H9 (cell line): Measurements from ENCODE around the gene NPAS3. TPM values are rescaled to one million over a fixed set of nuclear protein-coding genes. Genes with fewer than 3 reads are reported as not detected.

Experiments
- DNase-seq: peaks from one replicate; pipeline ENCODE4 v3.0.0-alpha.2; 2017
- H2AFZ ChIP-seq: one replicate; pipeline ENCODE4 v1.6.1; 2013; ENCODE audit warnings: mild to moderate bottlenecking, low read length, control low read depth, moderate library complexity
- H2AK5ac ChIP-seq: 2 replicates; pipeline ENCODE4 v1.6.1; 2013; ENCODE audit warnings: low read length, control low read depth, mixed read lengths; ENCODE audit not compliant: insufficient read length
- H2BK120ac ChIP-seq: one replicate; pipeline ENCODE4 v1.6.1; 2013; ENCODE audit warnings: low read depth, mild to moderate bottlenecking, low read length, control low read depth, inconsistent platforms; ENCODE audit not compliant: poor library complexity, severe bottlenecking
- H2BK12ac ChIP-seq: 2 replicates; pipeline ENCODE4 v1.6.1; 2013; ENCODE audit warnings: low read length, control low read depth, mixed read lengths, low read depth; ENCODE audit not compliant: insufficient read length
- H2BK15ac ChIP-seq: 2 replicates; pipeline ENCODE4 v1.6.1; 2013; ENCODE audit warnings: low read depth, low read length, control low read depth
- H2BK20ac ChIP-seq: one replicate; pipeline ENCODE4 v1.6.1; 2013; ENCODE audit warnings: low read depth, mild to moderate bottlenecking, low read length, control low read depth, inconsistent platforms; ENCODE audit not compliant: poor library complexity, severe bottlenecking
- H2BK5ac ChIP-seq: 2 replicates; pipeline ENCODE4 v1.6.1; 2013; ENCODE audit warnings: low read length, control low read depth, mixed read lengths; ENCODE audit not compliant: insufficient read length
- H3K14ac ChIP-seq: 2 replicates; pipeline ENCODE4 v1.6.1; 2013; ENCODE audit warnings: low read length, control low read depth; ENCODE audit not compliant: insufficient read depth
- H3K18ac ChIP-seq: 2 replicates; pipeline ENCODE4 v1.6.1; 2013; ENCODE audit warnings: low read depth, mild to moderate bottlenecking, mixed read lengths, low read length, control low read depth; ENCODE audit not compliant: insufficient read length
- H3K23ac ChIP-seq: 2 replicates; pipeline ENCODE4 v1.6.1; 2013; ENCODE audit warnings: low read length, control low read depth, mixed read lengths, low read depth; ENCODE audit not compliant: insufficient read length
- H3K23me2 ChIP-seq: 2 replicates; pipeline ENCODE4 v1.6.1; 2013; ENCODE audit warnings: low read depth, mild to moderate bottlenecking, mixed read lengths, low read length, control low read depth; ENCODE audit not compliant: insufficient read length, poor library complexity, severe bottlenecking
- H3K27ac ChIP-seq: 2 replicates; pipeline ENCODE4 v1.5.1; 2013; ENCODE audit warnings: low read length, control low read depth, mixed read lengths, low read depth; ENCODE audit not compliant: insufficient read length
- H3K27me3 ChIP-seq: 2 replicates; pipeline ENCODE4 v1.6.1; 2013; ENCODE audit warnings: low read length, control low read depth, inconsistent platforms; ENCODE audit not compliant: insufficient read depth
- H3K4ac ChIP-seq: 2 replicates; pipeline ENCODE4 v1.6.1; 2013; ENCODE audit warnings: low read depth, mild to moderate bottlenecking, control low read depth, inconsistent platforms, low read length, moderate library complexity
- H3K4me1 ChIP-seq: 2 replicates; pipeline ENCODE4 v1.6.1; 2013; ENCODE audit warnings: low read length, control low read depth, inconsistent platforms; ENCODE audit not compliant: insufficient read depth
- H3K4me2 ChIP-seq: 2 replicates; pipeline ENCODE4 v1.6.1; 2013; ENCODE audit warnings: low read length, control low read depth, mixed read lengths; ENCODE audit not compliant: insufficient read length, insufficient read depth
- H3K56ac ChIP-seq: 2 replicates; pipeline ENCODE4 v1.6.1; 2013; ENCODE audit warnings: low read depth, mild to moderate bottlenecking, mixed read lengths, low read length, control low read depth; ENCODE audit not compliant: insufficient read length
- H3K79me1 ChIP-seq: 2 replicates; pipeline ENCODE4 v1.6.1; 2013; ENCODE audit warnings: low read depth, mild to moderate bottlenecking, moderate library complexity, low read length, control low read depth, inconsistent platforms; ENCODE audit not compliant: insufficient read depth, poor library complexity, severe bottlenecking
- H3K79me2 ChIP-seq: 2 replicates; pipeline ENCODE4 v1.6.1; 2013; ENCODE audit warnings: low read length, control low read depth, inconsistent platforms; ENCODE audit not compliant: insufficient read depth
- H3K9ac ChIP-seq: 2 replicates; pipeline ENCODE4 v1.6.1; 2013; ENCODE audit warnings: low read length, control low read depth, mixed read lengths; ENCODE audit not compliant: insufficient read length; ENCODE audit errors: extremely low read depth
- H3K9me3 ChIP-seq: one replicate; pipeline ENCODE4 v1.6.1; 2013; ENCODE audit warnings: low read depth, low read length, inconsistent platforms; ENCODE audit not compliant: control insufficient read depth
- H3T11ph ChIP-seq: one replicate; pipeline ENCODE4 v1.6.1; 2013; ENCODE audit warnings: mild to moderate bottlenecking, low read length, control low read depth, inconsistent platforms
- H4K20me1 ChIP-seq: one replicate; pipeline ENCODE4 v1.6.1; 2013; ENCODE audit not compliant: control insufficient read depth, insufficient read length, insufficient read depth
- H4K5ac ChIP-seq: 2 replicates; pipeline ENCODE4 v1.6.1; 2013; ENCODE audit warnings: low read depth, mild to moderate bottlenecking, mixed read lengths, low read length, control low read depth; ENCODE audit not compliant: insufficient read length
- H4K8ac ChIP-seq: replicated peaks from 2 replicates; pipeline ENCODE4 v1.6.1; 2013; ENCODE audit warnings: low read length, control low read depth, mixed read lengths, low read depth; ENCODE audit not compliant: insufficient read length
- H4K91ac ChIP-seq: 2 replicates; pipeline ENCODE4 v1.6.1; 2013; ENCODE audit warnings: low read depth, mild to moderate bottlenecking, moderate library complexity, mixed read lengths, low read length, control low read depth; ENCODE audit not compliant: insufficient read length
- H3K27ac Mint-ChIP-seq, 3 experiments: 2 replicates in 2 of 3; 3 replicates in 1 of 3; pipeline ENCODE4 v1.8.0; 2020 to 2021; ENCODE audit warnings: mixed read lengths in 3 of 3, mild to moderate bottlenecking in 1 of 3, moderate library complexity in 1 of 3
- H3K27me3 Mint-ChIP-seq: 2 replicates; pipeline ENCODE4 v1.8.0; 2021; ENCODE audit warnings: low read depth, mild to moderate bottlenecking, moderate library complexity, mixed read lengths
- H3K36me3 Mint-ChIP-seq, 3 experiments: 2 replicates in 2 of 3; 3 replicates in 1 of 3; pipeline ENCODE4 v1.8.0; 2020 to 2021; ENCODE audit warnings: low read depth in 3 of 3, mixed read lengths in 3 of 3; ENCODE audit not compliant: insufficient read depth in 1 of 3
- H3K4me1 Mint-ChIP-seq, 2 experiments: 2 replicates each; pipeline ENCODE4 v1.8.0; 2020; ENCODE audit warnings: mixed read lengths in 2 of 2
- H3K4me3 Mint-ChIP-seq, 2 experiments: 2 replicates in 1 of 2; 3 replicates in 1 of 2; pipeline ENCODE4 v1.8.0; 2020 to 2021; ENCODE audit warnings: mild to moderate bottlenecking in 2 of 2, mixed read lengths in 2 of 2, moderate library complexity in 1 of 2
- H3K9me3 Mint-ChIP-seq, 2 experiments: 2 replicates in 1 of 2; 3 replicates in 1 of 2; pipeline ENCODE4 v1.8.0; 2020; ENCODE audit warnings: mild to moderate bottlenecking in 2 of 2, mixed read lengths in 2 of 2, moderate library complexity in 1 of 2
- CTCF ChIP-seq: fragments of 200-600 bp; sonication (generic); conservative IDR thresholded peaks from 3 replicates; pipeline ENCODE4 v1.8.0; 2021; ENCODE audit warnings: antibody characterized with exemption, mild to moderate bottlenecking
- WGBS: extraction: QIAGEN DNeasy Blood & Tissue Kit; methylation state at CpG from one replicate; pipeline ENCODE4 v1.1.7; 2013; ENCODE audit warnings: missing lambda C conversion rate, low lambda C conversion rate, mixed read lengths; ENCODE audit not compliant: insufficient read length; ENCODE audit errors: extremely low coverage; 5-methylcytosine and 5-hydroxymethylcytosine counted together
- total RNA-seq: library from RNA; stranded (reverse); gene quantifications from 2 replicates; pipeline ENCODE4 v1.2.1, GENCODE V29; 2021

Gene NPAS3
- total RNA-seq, 1 experiment from 2014 or later = 0.17 TPM

GRCh38 chr14:33259764-33260163 lies 321.1 kb downstream of the NPAS3 start:
- no peak overlapping the region for H3K27ac ChIP-seq
- Mint-ChIP-seq H3K36me3 (no peaks in the 10 kb centered on the region; a peak in 1 of 7 replicates), H3K4me3 (no peak overlapping the region), H3K27me3 (no peaks in the 10 kb centered on the region), H3K9me3 (no peaks in the 10 kb centered on the region; a peak in 1 of 5 replicates), H3K27ac (no peak overlapping the region; a peak in 1 of 7 replicates), H3K4me1 (no peaks in the 10 kb centered on the region)
- DNase-seq = no peak
- H3K23me2 ChIP-seq = no peaks in the 10 kb centered on the region
- no peak overlapping the region for H2AK5ac ChIP-seq
- no peak overlapping the region for H3K4me2 ChIP-seq
- H3K23ac ChIP-seq = no peak overlapping the region
- no peaks in the 10 kb centered on the region for H3K4me1 ChIP-seq
- H4K20me1 ChIP-seq = no peaks in the 10 kb centered on the region
- H3K27me3 ChIP-seq = no peaks in the 10 kb centered on the region
- no peak overlapping the region for H2BK15ac ChIP-seq
- WGBS = no CpG with 5 or more reads among the region's 6 CpGs
- no peak overlapping the region for H2BK5ac ChIP-seq
- H4K8ac ChIP-seq = no peak overlapping the region
- H3K56ac ChIP-seq = no peak overlapping the region
- no peaks in the 10 kb centered on the region for H3K79me1 ChIP-seq
- H3K18ac ChIP-seq = no peak overlapping the region
- no peak overlapping the region for H2BK12ac ChIP-seq
- TF ChIP-seq CTCF = no peak
- no peak overlapping the region for H3K14ac ChIP-seq
- no peaks in the 10 kb centered on the region for H3K9me3 ChIP-seq
- no peak overlapping the region for H3K9ac ChIP-seq
- no peaks in the 10 kb centered on the region for H3K79me2 ChIP-seq
- no peak overlapping the region for H2AFZ ChIP-seq
- no peak overlapping the region for H4K5ac ChIP-seq
- no peak overlapping the region for H4K91ac ChIP-seq
- H2BK20ac ChIP-seq = no peak overlapping the region
- H3T11ph ChIP-seq = no peak overlapping the region
- no peak overlapping the region for H2BK120ac ChIP-seq
- H3K4ac ChIP-seq = no peak overlapping the region
